Measurements from ENCODE around the gene TFDP2.
"Not testable (repeated sequence)": the region's sequence is repeated elsewhere in the genome, so short reads cannot be mapped to it uniquely, and the experiment has no call there.

TFDP2 gene

DNA sequence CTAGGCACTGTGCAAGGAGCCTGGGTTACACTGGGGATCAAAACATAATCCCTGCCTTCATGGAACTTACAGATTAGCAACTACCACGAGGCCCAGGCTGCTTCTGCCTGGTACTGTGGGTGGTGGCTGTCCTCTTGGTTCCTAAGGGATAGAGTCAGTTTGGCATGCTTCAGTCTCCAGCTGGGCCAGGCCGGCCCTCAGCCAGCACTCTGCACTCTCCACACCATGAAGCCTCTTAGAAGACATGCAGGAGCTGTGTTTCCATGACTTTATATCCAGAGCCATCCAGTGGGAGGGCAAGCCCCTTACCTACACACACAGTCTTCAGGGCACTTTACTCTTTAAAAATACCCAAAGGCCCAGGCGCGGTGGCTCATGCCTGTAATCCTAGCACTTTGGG is 218.5 kb downstream of the TFDP2 start:
- DNase-seq (ENCODE audit: low read depth in 2 of 3, low spot score in 2 of 3) = no peak

DNA sequence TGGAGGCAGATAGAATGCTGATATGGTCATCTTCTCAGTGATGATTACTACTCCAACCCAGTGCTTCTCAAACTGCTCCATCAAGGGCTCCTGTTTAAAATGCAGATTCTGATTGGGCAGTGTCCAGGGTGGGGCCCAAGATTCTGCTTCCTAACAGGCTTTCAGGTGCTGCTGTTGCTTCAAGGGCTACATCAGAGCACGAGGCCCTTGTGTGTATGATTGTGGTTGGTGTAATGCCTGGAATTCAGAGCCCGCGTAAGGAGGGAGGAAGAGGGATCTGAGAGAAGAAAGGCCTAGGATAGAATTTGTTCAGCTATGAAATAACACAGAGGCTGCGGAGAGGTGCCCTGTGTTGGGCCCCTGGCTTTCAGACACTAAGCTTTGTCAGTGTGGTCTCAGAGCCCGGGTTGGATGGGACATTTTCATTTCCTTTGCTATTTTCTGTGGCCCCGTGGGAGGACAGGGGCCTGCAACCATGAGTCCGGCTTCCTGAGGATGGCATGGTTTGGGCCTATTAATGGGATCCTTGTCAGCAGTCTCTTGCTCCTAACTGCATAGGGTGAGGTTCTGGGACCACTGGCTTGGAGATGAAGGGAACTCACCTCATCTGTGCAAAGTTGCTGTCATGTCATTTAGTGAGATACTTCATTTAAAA is 219.9 kb downstream of the TFDP2 start:
- DNase-seq (ENCODE audit: low read depth in 2 of 3, low spot score in 2 of 3) = no peak

DNA sequence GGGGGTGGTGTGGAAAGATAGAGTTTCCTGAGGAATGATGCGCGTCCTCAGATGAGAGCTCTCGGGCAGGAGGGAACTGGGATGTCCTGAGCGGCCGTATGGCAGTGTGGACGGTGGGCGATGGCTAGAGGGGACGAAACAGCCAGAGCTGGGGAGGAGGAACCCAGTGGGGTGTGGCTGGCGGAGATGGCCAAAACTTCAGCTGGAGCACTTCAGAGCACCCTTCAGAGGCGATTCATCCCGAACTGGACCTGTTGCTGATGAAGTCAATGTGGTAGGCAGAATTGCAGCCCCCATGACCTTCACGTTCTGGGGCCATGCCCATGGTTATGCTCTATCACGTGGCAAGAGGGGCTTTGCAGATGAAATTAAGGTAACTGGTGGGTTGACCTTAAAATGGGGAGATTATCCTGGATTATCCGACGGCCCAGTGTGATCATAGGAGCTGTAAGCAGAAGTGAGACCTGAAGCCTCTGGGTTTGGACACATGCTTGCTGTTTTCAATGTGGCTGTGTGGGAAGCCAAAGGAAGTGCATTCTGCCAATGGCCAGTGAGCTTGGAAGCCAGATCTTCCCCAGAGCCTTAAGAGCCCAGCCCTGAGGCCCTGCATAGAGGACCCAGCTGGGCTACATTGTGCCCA is 220.6 kb downstream of the TFDP2 start:
- DNase-seq (ENCODE audit: low read depth in 2 of 3, low spot score in 2 of 3) = no peak

DNA sequence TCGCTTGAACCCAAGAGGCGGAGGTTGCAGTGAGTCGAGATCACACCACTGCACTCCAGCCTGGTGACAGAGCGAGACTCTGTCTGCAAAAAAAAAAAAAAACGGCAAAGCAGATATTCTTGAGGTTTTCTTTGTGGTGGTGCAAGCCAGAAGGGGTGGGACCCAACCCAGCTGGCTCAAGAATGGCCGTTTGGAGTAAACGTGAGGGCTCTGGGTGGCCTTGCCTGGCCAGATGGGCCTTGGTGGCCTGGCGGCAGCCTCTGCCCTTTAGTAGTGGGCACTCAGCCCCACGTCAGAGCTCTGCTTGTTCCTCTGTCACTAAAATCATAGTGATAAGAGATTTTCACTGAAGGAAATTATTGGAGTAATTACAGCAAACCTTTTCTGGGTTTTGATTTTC is 222.4 kb downstream of the TFDP2 start:
- no peak for DNase-seq (ENCODE audit: low read depth in 2 of 3, low spot score in 2 of 3)

DNA sequence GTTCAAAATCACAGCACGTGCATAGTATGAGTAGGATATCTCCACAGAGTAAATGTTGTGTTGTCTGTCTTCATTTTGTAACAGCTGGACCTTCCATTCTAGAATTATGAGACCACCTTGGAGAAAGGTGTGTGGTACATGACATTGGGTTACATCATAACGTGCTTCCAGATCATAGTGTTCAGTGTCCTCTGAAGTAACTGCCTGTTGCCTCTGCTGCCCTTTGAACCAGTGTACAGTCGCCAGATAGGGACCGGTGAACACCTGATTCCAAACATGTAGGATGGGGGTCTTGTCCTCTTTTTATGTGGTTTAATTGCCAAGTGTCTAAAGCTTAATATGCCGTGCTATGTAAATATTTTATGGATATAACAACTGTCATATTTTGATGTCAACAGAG is 223.7 kb downstream of the TFDP2 start:
- not testable (repeated sequence) for DNase-seq (ENCODE audit: low read depth in 2 of 3, low spot score in 2 of 3)

DNA sequence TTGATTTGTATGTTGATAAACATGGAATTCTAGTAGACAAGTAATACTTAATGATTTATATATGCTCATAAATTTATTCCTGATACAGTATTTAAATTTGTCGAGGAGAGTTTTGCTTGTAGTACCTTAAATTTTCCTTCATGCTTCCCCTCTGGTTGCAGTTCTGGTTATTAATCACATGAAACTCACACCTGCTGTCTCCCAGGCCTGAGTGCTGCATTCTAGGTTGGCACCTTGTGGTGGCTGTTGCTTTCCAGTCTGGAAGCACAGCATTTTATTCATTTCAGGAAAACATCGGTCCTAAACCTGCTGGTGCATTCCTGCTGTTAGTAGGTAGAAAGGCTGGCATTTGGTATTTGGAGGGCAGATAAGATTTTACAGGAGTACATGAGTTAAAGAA is 228.0 kb downstream of the TFDP2 start:
- no peak for DNase-seq (ENCODE audit: low read depth in 2 of 3, low spot score in 2 of 3)

DNA sequence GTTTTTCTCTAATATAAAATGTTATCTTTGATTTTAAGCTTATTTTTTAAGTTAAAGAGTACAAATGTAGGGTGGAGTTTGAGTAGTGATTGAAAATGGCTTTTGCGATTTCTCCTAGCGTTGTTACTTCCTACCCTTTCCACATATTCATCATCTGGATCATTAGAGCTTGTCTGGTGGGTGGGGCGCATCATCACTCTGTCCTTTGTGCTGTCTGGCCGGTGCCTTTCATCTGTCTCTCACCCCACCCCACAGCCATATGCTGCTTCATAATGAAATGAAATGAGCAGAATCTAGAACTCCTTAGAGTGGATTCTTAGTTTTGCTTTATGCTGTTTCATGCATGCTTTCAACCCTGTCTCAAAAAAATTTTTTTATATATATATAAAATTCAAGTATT is 228.6 kb downstream of the TFDP2 start:
- DNase-seq (ENCODE audit: low read depth in 2 of 3, low spot score in 2 of 3) = no peak

DNA sequence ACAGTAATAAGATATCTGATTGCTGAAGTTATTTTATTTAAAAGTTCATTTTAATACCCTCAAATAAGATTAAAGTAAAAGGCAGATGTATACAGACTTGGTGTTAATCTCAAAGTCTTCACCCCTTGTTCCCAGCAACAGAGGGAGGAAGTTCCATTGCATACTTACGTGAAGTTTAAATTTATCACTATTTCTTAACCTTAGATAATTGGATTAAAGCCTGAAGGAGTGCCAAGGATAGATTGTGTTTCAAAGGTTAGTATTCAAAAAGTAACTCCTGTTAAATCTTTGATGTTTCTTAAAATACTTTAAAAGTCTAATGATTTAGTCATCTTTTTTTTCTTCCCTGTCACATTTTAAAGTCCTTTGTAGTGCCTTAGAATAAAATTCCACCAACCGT is 233.6 kb downstream of the TFDP2 start:
- DNase-seq (ENCODE audit: low read depth in 2 of 3, low spot score in 2 of 3) = no peak

DNA sequence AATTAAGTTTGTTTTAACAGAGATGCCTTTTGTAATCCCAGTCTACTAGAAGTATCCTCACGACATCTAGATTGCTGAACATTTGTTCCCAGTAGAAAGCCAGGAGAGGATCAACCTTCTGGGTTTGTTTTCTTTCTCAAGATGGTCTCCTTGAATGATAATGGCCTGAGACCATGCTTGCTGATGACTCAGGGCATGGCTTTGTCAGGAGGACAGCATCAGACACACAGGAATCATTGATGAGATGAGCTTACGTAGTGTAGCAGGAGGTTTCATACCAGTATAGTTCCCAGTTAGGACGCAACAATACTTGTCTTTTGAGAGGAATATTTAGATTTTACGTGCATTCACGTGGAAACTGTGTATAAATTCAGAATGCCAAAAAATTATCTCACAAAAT is 234.3 kb downstream of the TFDP2 start:
- no peak for DNase-seq (ENCODE audit: low read depth in 2 of 3, low spot score in 2 of 3)

DNA sequence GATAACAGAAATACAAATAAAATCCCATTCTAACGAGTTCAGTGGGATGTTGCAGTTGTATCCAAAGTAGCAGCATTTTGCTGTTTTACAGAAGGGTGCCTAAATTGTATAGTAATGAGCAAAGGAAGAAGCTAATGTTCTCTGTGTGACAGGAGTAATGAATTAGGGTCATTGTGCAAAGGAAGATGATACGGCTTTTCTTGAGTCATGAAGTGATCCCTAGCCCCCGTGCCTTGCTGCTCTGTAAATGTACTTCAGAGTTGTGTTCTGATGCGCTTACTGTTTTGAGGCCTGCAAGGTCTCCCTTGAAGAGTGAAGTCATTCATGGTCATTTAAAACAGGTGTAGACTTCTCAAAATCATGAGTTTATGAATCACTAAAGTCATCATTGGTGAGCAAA is 235.0 kb downstream of the TFDP2 start:
- no peak for DNase-seq (ENCODE audit: low read depth in 2 of 3, low spot score in 2 of 3)

DNA sequence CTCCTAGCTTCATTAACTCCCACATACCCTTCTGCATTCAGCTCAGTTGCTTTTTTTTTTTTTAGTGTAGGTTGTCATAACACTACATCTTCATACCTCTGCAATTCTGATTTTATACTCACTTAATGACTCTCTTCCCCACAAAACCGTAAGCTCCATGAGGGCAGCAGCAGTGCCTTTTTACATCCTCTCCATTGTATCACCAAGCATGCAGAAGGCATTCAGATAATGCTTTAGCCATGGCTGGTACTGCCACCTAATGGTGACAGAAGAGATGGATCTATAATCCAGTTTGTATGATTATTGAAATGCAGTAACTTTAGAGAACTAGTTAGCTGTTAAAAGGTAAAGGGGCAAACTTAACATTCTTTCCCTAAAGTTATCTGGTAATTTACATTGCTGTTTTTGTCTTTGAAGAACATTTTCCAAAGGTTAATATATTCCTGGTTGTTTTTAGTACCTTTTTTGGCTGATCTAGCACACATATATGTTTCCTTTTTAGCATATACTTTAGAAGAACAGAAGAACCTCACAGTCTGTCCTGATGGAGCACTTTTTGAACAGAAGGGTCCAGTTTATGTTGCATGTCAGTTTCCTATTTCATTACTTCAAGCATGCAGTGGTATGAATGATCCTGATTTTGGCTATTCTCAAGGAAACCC is 236.1 kb downstream of the TFDP2 start:
- no peak for DNase-seq (ENCODE audit: low read depth in 2 of 3, low spot score in 2 of 3)

DNA sequence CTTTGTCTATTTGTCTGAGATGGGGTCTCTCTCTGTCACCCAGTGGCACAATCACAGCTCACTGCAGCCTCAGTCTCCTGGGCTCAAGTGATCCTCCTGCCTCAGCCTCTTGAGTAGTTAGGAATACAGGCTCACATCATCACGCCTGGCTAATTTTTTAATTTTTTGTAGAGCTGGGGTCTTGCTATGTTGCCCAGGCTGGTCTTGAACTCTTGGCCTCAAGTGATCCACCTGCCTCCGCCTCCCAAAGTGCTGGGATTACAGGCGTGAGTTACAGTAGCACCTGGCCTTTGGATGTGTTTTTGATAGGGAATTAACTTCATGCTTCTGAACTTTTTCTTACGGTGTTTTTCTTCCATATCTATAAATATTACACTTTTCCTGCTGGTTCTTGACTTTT is 239.4 kb downstream of the TFDP2 start:
- not testable (repeated sequence) for DNase-seq (ENCODE audit: low read depth in 2 of 3, low spot score in 2 of 3)

DNA sequence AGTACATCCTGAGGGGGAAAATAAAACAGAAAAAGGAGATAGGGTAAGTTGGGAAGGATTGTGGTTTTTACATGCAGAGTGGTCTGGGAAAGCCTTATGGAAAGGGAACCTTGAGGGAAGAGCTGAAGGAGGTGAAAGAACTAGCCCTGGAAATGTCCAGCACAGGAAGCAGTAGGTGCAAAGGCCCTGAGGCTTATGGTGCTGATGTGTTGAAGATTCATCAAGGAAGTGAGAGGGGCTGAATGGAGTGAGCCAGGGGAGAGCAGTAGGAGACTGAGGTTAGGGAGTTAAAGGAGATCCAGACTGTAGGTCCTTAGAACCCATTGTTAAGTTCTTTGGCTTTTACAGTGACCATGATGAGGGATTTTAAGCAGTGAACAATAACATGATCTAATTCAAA is 239.9 kb downstream of the TFDP2 start:
- no peak for DNase-seq (ENCODE audit: low read depth in 2 of 3, low spot score in 2 of 3)

DNA sequence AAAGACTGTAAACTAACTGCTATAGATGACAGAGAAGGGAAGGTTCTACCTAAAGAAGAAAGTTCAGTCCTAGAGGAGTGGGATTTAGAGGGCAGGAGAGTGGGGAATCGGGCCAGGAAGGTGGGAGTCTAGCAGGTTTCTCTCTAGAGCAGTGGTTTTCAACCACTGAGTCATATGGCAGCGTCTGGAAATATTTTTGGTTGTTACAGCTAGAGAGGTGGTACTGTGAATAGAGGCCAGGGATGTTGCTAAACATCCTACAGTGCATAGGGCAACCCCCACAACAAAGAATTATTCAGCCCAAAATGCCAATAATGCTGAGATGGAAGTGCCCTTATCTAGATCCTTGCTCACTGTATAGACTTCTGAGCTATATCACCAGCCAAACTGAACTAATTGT is 244.2 kb downstream of the TFDP2 start:
- DNase-seq (ENCODE audit: low read depth in 2 of 3, low spot score in 2 of 3) = no peak

DNA sequence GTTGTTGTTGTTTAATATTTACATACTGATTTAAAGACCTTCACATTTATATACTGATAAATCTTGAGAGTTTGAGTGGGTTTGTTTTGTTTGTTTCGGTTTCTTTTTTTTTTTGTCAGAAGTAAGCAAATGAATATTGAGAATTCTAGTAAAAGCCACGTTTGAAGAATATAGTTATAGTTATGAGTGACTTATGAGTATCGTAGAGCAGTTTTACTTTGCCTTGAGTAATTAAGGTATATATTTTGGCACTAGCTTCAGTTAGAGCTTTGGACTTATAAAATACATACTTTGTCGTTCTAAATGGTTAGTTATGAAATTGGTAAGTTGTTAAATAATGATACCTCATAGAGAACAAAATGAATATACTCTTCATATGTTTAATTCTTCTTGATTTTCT is 245.1 kb downstream of the TFDP2 start:
- no peak for DNase-seq (ENCODE audit: low read depth in 2 of 3, low spot score in 2 of 3)

DNA sequence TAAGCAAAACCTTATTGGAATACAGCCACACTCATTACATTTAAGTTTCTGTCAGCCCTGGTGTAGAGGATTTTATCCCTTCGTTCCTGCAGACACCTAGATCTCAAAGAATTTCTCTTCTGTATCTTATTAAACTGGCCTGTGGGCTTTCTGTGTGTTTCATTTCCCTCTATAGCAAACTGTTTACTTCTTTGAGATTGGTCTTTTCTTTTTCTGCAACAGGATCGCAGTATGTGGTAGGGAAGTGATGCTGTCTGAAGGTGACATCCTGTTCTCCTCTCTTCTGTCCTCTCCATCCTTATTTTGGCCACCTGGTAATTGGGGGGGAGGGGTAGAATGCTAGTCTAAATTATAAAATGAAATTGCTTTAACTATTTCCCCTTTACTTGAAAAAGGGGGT is 247.4 kb downstream of the TFDP2 start:
- DNase-seq (ENCODE audit: low read depth in 2 of 3, low spot score in 2 of 3) = no peak

DNA sequence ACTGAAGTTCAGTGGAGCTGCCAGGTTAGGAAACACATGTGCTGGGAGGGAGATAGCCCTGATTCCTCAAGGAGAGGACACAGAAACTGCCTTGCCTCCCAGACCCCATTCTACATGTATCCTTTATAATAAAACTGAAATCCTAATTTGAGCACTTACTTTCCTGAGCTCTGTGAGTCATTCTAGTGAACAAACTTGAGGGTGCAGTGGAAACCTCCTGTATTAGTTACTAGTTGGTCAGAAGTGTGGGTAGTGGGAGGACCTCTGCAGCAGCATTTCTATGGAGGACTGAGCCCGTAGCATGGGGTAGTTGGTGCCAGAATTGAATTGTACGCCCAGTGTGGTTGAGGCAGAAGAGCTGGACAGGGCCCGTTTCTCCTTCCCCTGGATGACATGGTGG is 249.0 kb downstream of the TFDP2 start:
- no peak for DNase-seq (ENCODE audit: low read depth in 2 of 3, low spot score in 2 of 3)

DNA sequence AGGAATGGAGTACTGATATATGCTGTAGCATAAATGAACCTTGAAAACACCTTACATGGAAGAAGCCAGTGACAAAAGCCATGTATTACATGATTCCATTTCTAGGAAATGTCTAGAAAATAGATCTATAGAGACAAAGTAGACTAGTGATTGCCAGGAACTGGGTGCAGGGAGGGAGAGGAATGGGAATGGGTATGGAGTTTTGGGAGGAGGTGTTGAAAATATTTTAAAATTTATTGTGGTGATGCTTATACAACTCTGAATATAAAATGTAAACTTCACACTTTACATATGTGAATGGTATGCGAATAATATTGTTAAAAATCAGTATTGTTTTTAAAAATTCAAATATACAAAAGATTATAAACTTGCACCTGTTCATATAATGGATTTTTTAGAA is 250.4 kb downstream of the TFDP2 start:
- no peak for DNase-seq (ENCODE audit: low read depth in 2 of 3, low spot score in 2 of 3)

DNA sequence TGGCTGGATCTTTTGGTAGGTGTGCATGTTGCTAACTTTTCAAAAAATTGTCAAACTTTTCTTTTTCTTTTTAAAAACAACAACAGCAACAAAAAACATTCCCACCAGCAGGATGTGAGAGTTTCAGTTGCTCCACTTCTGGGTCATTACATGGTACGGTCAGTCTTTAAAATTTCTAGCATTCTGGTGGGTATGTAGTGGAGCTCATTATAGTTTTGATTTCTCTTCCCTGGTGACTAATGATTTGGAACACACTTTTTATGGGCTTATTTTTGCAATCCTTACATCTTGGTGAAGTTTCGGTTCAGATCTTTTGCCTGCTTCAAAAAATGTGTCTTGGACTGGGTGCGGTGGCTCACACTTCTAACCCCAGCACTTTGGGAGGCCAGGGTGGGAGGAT is 253.6 kb downstream of the TFDP2 start:
- DNase-seq (ENCODE audit: low read depth in 2 of 3, low spot score in 2 of 3) = no peak

DNA sequence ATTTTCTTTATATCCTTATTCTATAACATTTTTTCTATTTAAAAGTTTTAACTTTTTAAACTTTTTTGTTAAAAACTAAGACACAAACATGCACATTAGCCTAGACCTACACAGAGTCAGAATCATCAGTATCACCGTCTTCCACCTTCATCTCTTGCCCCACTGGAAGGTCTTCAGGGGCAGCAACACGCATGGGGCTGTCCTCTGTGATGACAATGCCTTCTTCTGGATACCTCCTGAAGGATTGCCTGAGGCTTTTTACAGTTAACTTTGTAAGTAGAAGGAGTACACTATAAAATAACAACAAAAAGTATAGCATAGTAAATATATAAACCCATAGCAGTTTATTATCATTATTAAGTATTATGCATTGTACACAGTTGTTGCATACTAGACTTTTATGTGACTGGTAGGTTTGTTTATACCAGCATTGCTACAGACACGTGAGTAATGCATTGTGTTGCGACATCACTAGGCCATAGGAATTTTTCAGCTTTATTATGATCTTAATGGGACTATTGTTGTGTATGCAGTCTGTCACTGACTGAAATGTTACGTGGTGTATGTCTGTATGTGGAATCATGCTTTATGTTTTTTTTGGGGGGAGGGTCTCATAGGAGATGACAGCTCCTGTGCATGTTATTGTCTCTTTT is 254.7 kb downstream of the TFDP2 start:
- DNase-seq (ENCODE audit: low read depth in 2 of 3, low spot score in 2 of 3) = no peak

Measured in activated CD8-positive, alpha-beta memory T cell treated with anti-CD3 and anti-CD28 coated beads for 48 hours (primary cell).